HG03175 (cell line): ENCODE measurements around the gene CACTIN.

ENCODE experiments used
- ATAC-seq: cut with Tn5 transposase; IDR thresholded peaks from one replicate; pipeline ENCODE4 v1.9.1; 2021; ENCODE audit warnings: mild to moderate bottlenecking, moderate library complexity; ENCODE audit not compliant: unreplicated experiment

The CACTIN gene

GRCh38 chr19:3664879-3665642 lies 38.5 kb upstream of the CACTIN start:
- ATAC-seq: no peak

- ATAC-seq: no peak
These were observed 37.2 kb upstream of the CACTIN start for GRCh38 chr19:3663838-3664237.

GRCh38 chr19:3661284-3662238 lies 35.0 kb upstream of the CACTIN start:
- ATAC-seq: no peak

- no peak for ATAC-seq
These were observed 34.1 kb upstream of the CACTIN start for GRCh38 chr19:3660493-3661219.

- no peak for ATAC-seq
These were observed 33.1 kb upstream of the CACTIN start for GRCh38 chr19:3659746-3660112.

GRCh38 chr19:3658870-3659745 lies 32.5 kb upstream of the CACTIN start:
- no peak for ATAC-seq

- no peak for ATAC-seq
These were observed 31.6 kb upstream of the CACTIN start for GRCh38 chr19:3658004-3658869.

GRCh38 chr19:3657395-3657769 lies 30.8 kb upstream of the CACTIN start:
- ATAC-seq: no peak

GRCh38 chr19:3656747-3657394 lies 30.3 kb upstream of the CACTIN start:
- ATAC-seq: no peak

GRCh38 chr19:3656073-3656746 lies 29.6 kb upstream of the CACTIN start:
- ATAC-seq: no peak

GRCh38 chr19:3655402-3656072 lies 28.9 kb upstream of the CACTIN start:
- no peak for ATAC-seq

- no peak for ATAC-seq
These were observed 27.4 kb upstream of the CACTIN start for GRCh38 chr19:3653865-3654513.

GRCh38 chr19:3653081-3653795 lies 26.6 kb upstream of the CACTIN start:
- ATAC-seq: no peak

GRCh38 chr19:3652422-3652821 lies 25.8 kb upstream of the CACTIN start:
- ATAC-seq: no peak

GRCh38 chr19:3651684-3652083 lies 25.1 kb upstream of the CACTIN start:
- ATAC-seq: no peak

GRCh38 chr19:3649888-3650287 lies 23.3 kb upstream of the CACTIN start:
- no peak for ATAC-seq
